Measurements from ENCODE around the gene PCSK6. TPM values are rescaled to one million over a fixed set of nuclear protein-coding genes. Genes with fewer than 3 reads are reported as not detected.

Gene PCSK6
- total RNA-seq, 1 donor from 2014 or later: 1.3 TPM

GRCh38 chr15:101505610-101506337 lies 16.3 kb upstream of the PCSK6 start:
- Histone ChIP-seq H3K9me3 (ENCODE audit: insufficient read depth, low read depth, low read length) (no peaks in the 10 kb centered on the region), H3K27me3 (ENCODE audit: insufficient read depth, low read length) (peaks cover 6% of the 10 kb centered on the region), H3K36me3 (ENCODE audit: insufficient read depth, low read length) (no peaks in the 10 kb centered on the region), H3K9ac (ENCODE audit: low read length) (no peak overlapping the region), H3K4me1 (ENCODE audit: insufficient read depth, low read length) (no peaks in the 10 kb centered on the region), H3K4me3 (ENCODE audit: insufficient read depth, low read depth, low read length) (no peak overlapping the region), H3K4me2 (ENCODE audit: low read length) (no peak overlapping the region), H2AFZ (ENCODE audit: low read depth, low read length) (no peak overlapping the region), H4K20me1 (ENCODE audit: insufficient read depth, low read length) (no peaks in the 10 kb centered on the region), H3K79me2 (ENCODE audit: insufficient read depth, low read length) (no peaks in the 10 kb centered on the region), H3K27ac (ENCODE audit: low read depth, low read length) (no peak overlapping the region)
- FAIRE-seq (no peak), DNase-seq (ENCODE audit: low read depth) (no peak)
- H3K36me3 Mint-ChIP-seq (ENCODE audit: low read depth, unreplicated experiment): no peaks in the 10 kb centered on the region
- TF ChIP-seq EZH2 (IDR thresholded peaks at IDR 0.05; ENCODE audit: insufficient read depth, low read length) (no peak), CTCF (IDR thresholded peaks at IDR 0.05; ENCODE audit: insufficient read depth, low read depth, low read length) (no peak)
- no peaks in the 10 kb centered on the region for H3K4me1 Mint-ChIP-seq (ENCODE audit: low read depth, unreplicated experiment)
- H3K27me3 Mint-ChIP-seq (ENCODE audit: low read depth, unreplicated experiment): peaks cover 12% of the 10 kb centered on the region
- no peak overlapping the region for H3K4me3 Mint-ChIP-seq (ENCODE audit: unreplicated experiment)
- no peak overlapping the region for H3K27ac Mint-ChIP-seq (ENCODE audit: unreplicated experiment)
- no peaks in the 10 kb centered on the region for H3K9me3 Mint-ChIP-seq (ENCODE audit: unreplicated experiment)

- FAIRE-seq (no peak), DNase-seq (ENCODE audit: low read depth) (no peak)
- Mint-ChIP-seq H3K9me3 (ENCODE audit: unreplicated experiment) (no peaks in the 10 kb centered on the region), H3K27ac (ENCODE audit: unreplicated experiment) (no peak overlapping the region), H3K27me3 (ENCODE audit: low read depth, unreplicated experiment) (peaks cover 12% of the 10 kb centered on the region), H3K36me3 (ENCODE audit: low read depth, unreplicated experiment) (no peaks in the 10 kb centered on the region), H3K4me3 (ENCODE audit: unreplicated experiment) (no peak overlapping the region), H3K4me1 (ENCODE audit: low read depth, unreplicated experiment) (no peaks in the 10 kb centered on the region)
- H3K4me2 ChIP-seq (ENCODE audit: low read length): no peak overlapping the region
- H3K79me2 ChIP-seq (ENCODE audit: insufficient read depth, low read length): no peaks in the 10 kb centered on the region
- no peaks in the 10 kb centered on the region for H4K20me1 ChIP-seq (ENCODE audit: insufficient read depth, low read length)
- H3K9ac ChIP-seq (ENCODE audit: low read length): no peak overlapping the region
- TF ChIP-seq CTCF (IDR thresholded peaks at IDR 0.05; ENCODE audit: insufficient read depth, low read depth, low read length) (no peak), EZH2 (IDR thresholded peaks at IDR 0.05; ENCODE audit: insufficient read depth, low read length) (no peak)
- no peaks in the 10 kb centered on the region for H3K36me3 ChIP-seq (ENCODE audit: insufficient read depth, low read length)
- H3K4me3 ChIP-seq (ENCODE audit: insufficient read depth, low read depth, low read length): no peak overlapping the region
- H3K4me1 ChIP-seq (ENCODE audit: insufficient read depth, low read length): no peaks in the 10 kb centered on the region
- H3K27me3 ChIP-seq (ENCODE audit: insufficient read depth, low read length): peaks cover 6% of the 10 kb centered on the region
- no peak overlapping the region for H2AFZ ChIP-seq (ENCODE audit: low read depth, low read length)
- H3K9me3 ChIP-seq (ENCODE audit: insufficient read depth, low read depth, low read length): no peaks in the 10 kb centered on the region
- no peak overlapping the region for H3K27ac ChIP-seq (ENCODE audit: low read depth, low read length)
These were observed 15.5 kb upstream of the PCSK6 start for GRCh38 chr15:101504866-101505609.

- Mint-ChIP-seq H3K4me1 (ENCODE audit: low read depth, unreplicated experiment) (no peaks in the 10 kb centered on the region), H3K27me3 (ENCODE audit: low read depth, unreplicated experiment) (peaks cover 12% of the 10 kb centered on the region), H3K9me3 (ENCODE audit: unreplicated experiment) (no peaks in the 10 kb centered on the region), H3K36me3 (ENCODE audit: low read depth, unreplicated experiment) (no peaks in the 10 kb centered on the region), H3K27ac (ENCODE audit: unreplicated experiment) (no peak overlapping the region), H3K4me3 (ENCODE audit: unreplicated experiment) (no peak overlapping the region)
- Histone ChIP-seq H3K9ac (ENCODE audit: low read length) (no peak overlapping the region), H3K4me2 (ENCODE audit: low read length) (no peak overlapping the region), H3K36me3 (ENCODE audit: insufficient read depth, low read length) (no peaks in the 10 kb centered on the region), H4K20me1 (ENCODE audit: insufficient read depth, low read length) (no peaks in the 10 kb centered on the region), H3K27ac (ENCODE audit: low read depth, low read length) (no peak overlapping the region), H3K79me2 (ENCODE audit: insufficient read depth, low read length) (no peaks in the 10 kb centered on the region), H3K4me1 (ENCODE audit: insufficient read depth, low read length) (no peaks in the 10 kb centered on the region), H3K4me3 (ENCODE audit: insufficient read depth, low read depth, low read length) (no peak overlapping the region), H2AFZ (ENCODE audit: low read depth, low read length) (no peak overlapping the region), H3K27me3 (ENCODE audit: insufficient read depth, low read length) (peaks cover 6% of the 10 kb centered on the region), H3K9me3 (ENCODE audit: insufficient read depth, low read depth, low read length) (no peaks in the 10 kb centered on the region)
- DNase-seq (ENCODE audit: low read depth) (no peak), FAIRE-seq (no peak)
- TF ChIP-seq EZH2 (IDR thresholded peaks at IDR 0.05; ENCODE audit: insufficient read depth, low read length) (no peak), CTCF (IDR thresholded peaks at IDR 0.05; ENCODE audit: insufficient read depth, low read depth, low read length) (no peak)
These were observed 14.9 kb upstream of the PCSK6 start for GRCh38 chr15:101504373-101504772.
